ENCODE data around the gene MRPS27. TPM values are rescaled to one million over a fixed set of nuclear protein-coding genes. Genes with fewer than 3 reads are reported as not detected.

MRPS27 gene
- polyA plus RNA-seq, 2 of the 4 experiments (the other 2 are of a cell fraction), result 81.0 to 141 TPM

GRCh38 chr5:72282878-72283277 lies 37.2 kb downstream of the MRPS27 start (continued):
- no peak for TF ChIP-seq USF2 (IDR thresholded peaks at IDR 0.05)

GRCh38 chr5:72281764-72282499 lies 38.1 kb downstream of the MRPS27 start:
- ATAC-seq (peak in 1 of 2 experiments; percentile 26; a peak in 1 of 6 replicates), DNase-seq (ENCODE audit: low read depth in 1 of 2, low spot score in 1 of 2) (peak in 1 of 2 experiments; percentile 56), FAIRE-seq (peak; percentile 49)
- TF ChIP-seq KDM5A (IDR thresholded peaks at IDR 0.05) (no peak), HES2 (IDR thresholded peaks at IDR 0.05) (no peak), RNF2 (IDR thresholded peaks at IDR 0.05; ENCODE audit: borderline replicate concordance, low read depth) (no peak), HDAC2 (IDR thresholded peaks at IDR 0.05) (no peak), ZSCAN20 (CRISPR knock-in tag; IDR thresholded peaks at IDR 0.05) (no peak), FOXS1 (CRISPR knock-in tag; IDR thresholded peaks at IDR 0.05) (no peak), NR3C1 (IDR thresholded peaks at IDR 0.05) (no peak), RFX5 (IDR thresholded peaks at IDR 0.05) (no peak), POLR2AphosphoS2 (conservative IDR thresholded peaks at IDR 0.05; ENCODE audit: low read length) (no peak), TFCP2L1 (CRISPR knock-in tag; IDR thresholded peaks at IDR 0.05) (no peak), CEBPB (IDR thresholded peaks at IDR 0.05) (peak; percentile 63 to 86), ATOH8 (CRISPR knock-in tag; IDR thresholded peaks at IDR 0.05; ENCODE audit: low read depth) (no peak), HOXB13 (CRISPR knock-in tag; IDR thresholded peaks at IDR 0.05; ENCODE audit: low read depth) (no peak), E2F6 (IDR thresholded peaks at IDR 0.05; ENCODE audit: borderline replicate concordance, low read depth) (no peak), EP300 (IDR thresholded peaks at IDR 0.05) (0 out of 5 replicates have a peak, but pooled peaks of 1 of the 2 experiments have one; percentile 21)
- POLR2A ChIA-PET, result interaction anchor here (0.9 to 1.9 kb wide), 5 partner anchors 10 to 215 kb away, joined by 3 to 8 read pairs (median 4); no protein-coding TSS in a partner anchor
- peak overlapping the region; percentile 59 for H3K4me2 ChIP-seq
- CTCF ChIA-PET, result interaction anchor here (0.6 to 3.1 kb wide), 12 partner anchors 8 to 559 kb away, joined by 3 to 11 read pairs (median 5); no protein-coding TSS in a partner anchor
- H3K9me3 ChIP-seq, result no peaks in the 10 kb centered on the region
- no peak overlapping the region for H3K4me3 ChIP-seq
- 62% methylated on average over 3 of the region's 3 CpGs for WGBS (ENCODE audit: missing lambda C conversion rate)
- H3K4me1 ChIP-seq, result peaks cover 34% of the 10 kb centered on the region
- peak overlapping the region; percentile 83 for H3K27ac ChIP-seq

GRCh38 chr5:72281430-72281763 lies 38.6 kb downstream of the MRPS27 start:
- 89% methylated on average over 1 of the region's 1 CpG for WGBS (ENCODE audit: missing lambda C conversion rate)
- Histone ChIP-seq H3K4me2 (peak overlapping the region; percentile 59), H3K9me3 (no peaks in the 10 kb centered on the region), H3K27ac (peak overlapping the region; percentile 83), H3K4me3 (no peak overlapping the region), H3K4me1 (peaks cover 34% of the 10 kb centered on the region)
- peak in 1 of 2 experiments; percentile 50; a peak in 2 of 6 replicates for ATAC-seq
- no peak for DNase-seq (ENCODE audit: low read depth in 1 of 2, low spot score in 1 of 2)
- no peak for FAIRE-seq
- TF ChIP-seq GATA3 (IDR thresholded peaks at IDR 0.05; ENCODE audit: borderline replicate concordance) (no peak), TP53 (CRISPR knock-in tag; IDR thresholded peaks at IDR 0.05) (no peak), NR3C1 (IDR thresholded peaks at IDR 0.05) (no peak), NFE2L2 (conservative IDR thresholded peaks at IDR 0.05; ENCODE audit: low read length) (no peak), HOXB13 (CRISPR knock-in tag; IDR thresholded peaks at IDR 0.05; ENCODE audit: low read depth) (no peak), BCL3 (IDR thresholded peaks at IDR 0.05) (no peak), NPAS2 (CRISPR knock-in tag; IDR thresholded peaks at IDR 0.05; ENCODE audit: borderline replicate concordance) (no peak), ZSCAN20 (CRISPR knock-in tag; IDR thresholded peaks at IDR 0.05) (no peak), ATOH8 (CRISPR knock-in tag; IDR thresholded peaks at IDR 0.05; ENCODE audit: low read depth) (no peak), RFX5 (IDR thresholded peaks at IDR 0.05) (no peak), PBX3 (IDR thresholded peaks at IDR 0.05) (no peak), RCOR1 (IDR thresholded peaks at IDR 0.05; ENCODE audit: low read depth, low read length) (no peak), PHF8 (IDR thresholded peaks at IDR 0.05; ENCODE audit: borderline replicate concordance, low read depth) (no peak)
- ChIA-PET CTCF (interaction anchor here (1.0 to 3.1 kb wide), 11 partner anchors 8 to 498 kb away, joined by 3 to 11 read pairs (median 6); no protein-coding TSS in a partner anchor), POLR2A (interaction anchor here (1.3 to 1.9 kb wide), 2 partner anchors 27 to 34 kb away, joined by 4 to 8 read pairs; no protein-coding TSS in a partner anchor)
